GM21423 (cell line): Measurements from ENCODE around the gene SEC62.
A peak's percentile ranks its signal among the peaks of the same experiment; 100 is the strongest.
"Not testable (repeated sequence)": the region's sequence is repeated elsewhere in the genome, so short reads cannot be mapped to it uniquely, and the experiment has no call there.

Experiments used
- ATAC-seq: cut with Tn5 transposase; IDR thresholded peaks from one replicate; pipeline ENCODE4 v1.9.1; 2021; ENCODE audit warnings: mild to moderate bottlenecking, moderate library complexity; ENCODE audit not compliant: unreplicated experiment

SEC62 gene

GRCh38 chr3:170012683-170013400 lies 46.2 kb downstream of the SEC62 start:
- ATAC-seq, result no peak

GRCh38 chr3:170016057-170016456 lies 49.5 kb downstream of the SEC62 start:
- no peak for ATAC-seq

GRCh38 chr3:170019306-170019705 lies 52.7 kb downstream of the SEC62 start:
- ATAC-seq, result not testable (repeated sequence)

GRCh38 chr3:170021083-170021482 lies 54.5 kb downstream of the SEC62 start:
- ATAC-seq, result no peak

GRCh38 chr3:170022336-170022735 lies 55.7 kb downstream of the SEC62 start:
- no peak for ATAC-seq

- no peak for ATAC-seq
These were observed 56.6 kb downstream of the SEC62 start for GRCh38 chr3:170023165-170023564.

GRCh38 chr3:170024581-170024980 lies 58.0 kb downstream of the SEC62 start:
- no peak for ATAC-seq

GRCh38 chr3:170027233-170028102 lies 60.9 kb downstream of the SEC62 start:
- no peak for ATAC-seq

- ATAC-seq, result no peak
These were observed 66.9 kb downstream of the SEC62 start for GRCh38 chr3:170033489-170033888.

GRCh38 chr3:170037463-170038433 lies 71.1 kb downstream of the SEC62 start, which contains the start of gene GPR160:
TSS of gene GPR160 (plus strand) at chr3:170037995. CDS start at chr3:170083973, 45,978 bp downstream.
- ATAC-seq, result peak; percentile 81

- ATAC-seq, result peak; percentile 5
These were observed 72.0 kb downstream of the SEC62 start for GRCh38 chr3:170038434-170039110.

GRCh38 chr3:170040418-170040817 lies 73.8 kb downstream of the SEC62 start:
- ATAC-seq, result no peak

GRCh38 chr3:170043506-170043905 lies 76.9 kb downstream of the SEC62 start:
- ATAC-seq, result no peak

- no peak for ATAC-seq
These were observed 77.7 kb downstream of the SEC62 start for GRCh38 chr3:170044271-170044670.

- peak; percentile 72 for ATAC-seq
These were observed 78.2 kb downstream of the SEC62 start for GRCh38 chr3:170044795-170045244.

- no peak for ATAC-seq
These were observed 79.9 kb downstream of the SEC62 start for GRCh38 chr3:170046269-170047132.

- no peak for ATAC-seq
These were observed 80.5 kb downstream of the SEC62 start for GRCh38 chr3:170047133-170047404.
